A549 (cell line): ENCODE data around the gene SMURF1. TPM values are rescaled to one million over a fixed set of nuclear protein-coding genes. Genes with fewer than 3 reads are reported as not detected.
A peak's percentile ranks its signal among the peaks of the same experiment; 100 is the strongest.

ENCODE experiments used
- ATAC-seq, 2 experiments: fragments of 200-7000 bp in 1 of 2; fragments of >200 bp in 1 of 2; cut with Nextera tagmentation in 1 of 2; cut with Tn5 transposase in 1 of 2; 3 replicates each; pipeline versions ENCODE4 v1.8.0 to v1.9.1; 2018 to 2020; ENCODE audit warnings: mild to moderate bottlenecking in 1 of 2, moderate library complexity in 1 of 2
- CTCF ChIA-PET: fragments of 300-600 bp; sonication (Branson Sonifier 250); formaldehyde crosslinking; extraction: SDS; loops from one replicate; lab custom pipeline; 2021; ENCODE audit warnings: antibody characterized with exemption, inconsistent platforms; lab: Yijun Ruan, JAX
- POLR2A ChIA-PET: fragments of 350-600 bp; formaldehyde crosslinking; extraction: SDS; loops from one replicate; lab custom pipeline; 2021; ENCODE audit warnings: antibody characterized with exemption, inconsistent platforms; lab: Yijun Ruan, JAX
- DNase-seq, 2 experiments: peaks; one replicate each; pipeline versions ENCODE4 v3.0.0 to v3.0.0-alpha.2; 2011 to 2016; ENCODE audit warnings: low read depth in 1 of 2, low spot score in 1 of 2
- FAIRE-seq: peaks from 2 replicates; lab custom pipeline; 2011; peaks lifted over from hg19 to GRCh38; lab: Jason Lieb, UNC
- H3K27ac ChIP-seq, 2 experiments: fragments of >200 bp; sonication (Bioruptor Twin); formaldehyde crosslinking; 3 replicates each; pipeline ENCODE4 v1.5.1; 2016 to 2017
- H3K4me1 ChIP-seq: fragments of >200 bp; sonication (Bioruptor Twin); formaldehyde crosslinking; 3 replicates; pipeline ENCODE4 v1.6.1; 2016
- H3K4me2 ChIP-seq: fragments of >200 bp; sonication (Bioruptor Twin); formaldehyde crosslinking; 3 replicates; pipeline ENCODE4 v1.6.1; 2016
- H3K4me3 ChIP-seq: fragments of >200 bp; sonication (Bioruptor Twin); formaldehyde crosslinking; 3 replicates; pipeline ENCODE4 v1.5.1; 2016
- H3K9me3 ChIP-seq: fragments of >200 bp; sonication (Bioruptor Twin); formaldehyde crosslinking; 3 replicates; pipeline ENCODE4 v1.6.1; 2016
- CBX2 ChIP-seq: fragments of 200-600 bp; sonication (generic); IDR thresholded peaks from 2 replicates; pipeline ENCODE4 v1.6.1; 2016; ENCODE audit warnings: low read depth, mild to moderate bottlenecking, borderline replicate concordance
- EHMT2 ChIP-seq: fragments of 200-600 bp; sonication (generic); IDR thresholded peaks from 2 replicates; pipeline ENCODE4 v1.6.1; 2016; ENCODE audit warnings: antibody characterized with exemption, low read depth, mild to moderate bottlenecking, moderate library complexity
- ESRRA ChIP-seq: fragments of 150-350 bp; IDR thresholded peaks from 2 replicates; pipeline ENCODE4 v1.6.1; 2014; ENCODE audit warnings: mild to moderate bottlenecking, low read length, borderline replicate concordance
- FOXS1 ChIP-seq: fragments of 250-450 bp; sonication (Bioruptor Pico); IDR thresholded peaks from 2 replicates; pipeline ENCODE4 v1.5.0; 2020; ENCODE audit warnings: mild to moderate bottlenecking, moderate library complexity
- GATA3 ChIP-seq: IDR thresholded peaks from 2 replicates; pipeline ENCODE4 v1.6.1; 2012; ENCODE audit warnings: borderline replicate concordance
- HEYL ChIP-seq: fragments of 250-450 bp; sonication (Bioruptor Pico); IDR thresholded peaks from 2 replicates; pipeline ENCODE4 v1.8.0; 2021; ENCODE audit warnings: mild to moderate bottlenecking, moderate library complexity
- HOXB13 ChIP-seq: fragments of 250-450 bp; sonication (Bioruptor Pico); IDR thresholded peaks from 2 replicates; pipeline ENCODE4 v1.5.0; 2020; ENCODE audit warnings: low read depth, mild to moderate bottlenecking, moderate library complexity
- JUNB ChIP-seq: fragments of >200 bp; sonication (Bioruptor Twin); formaldehyde crosslinking; IDR thresholded peaks from 2 replicates; pipeline ENCODE4 v1.6.1; 2016
- KDM5A ChIP-seq: fragments of 200-600 bp; sonication (generic); IDR thresholded peaks from 2 replicates; pipeline ENCODE4 v1.6.1; 2016; ENCODE audit warnings: antibody characterized with exemption, mild to moderate bottlenecking
- RARB ChIP-seq: fragments of 250-450 bp; sonication (Bioruptor Pico); IDR thresholded peaks from 2 replicates; pipeline ENCODE4 v1.8.0; 2021; ENCODE audit warnings: mild to moderate bottlenecking, moderate library complexity
- SMC3 ChIP-seq: fragments of >200 bp; sonication (Bioruptor Twin); formaldehyde crosslinking; IDR thresholded peaks from 3 replicates; pipeline ENCODE4 v1.6.1; 2018; ENCODE audit warnings: inconsistent platforms
- ZC3H11A ChIP-seq: fragments of 450-650 bp; IDR thresholded peaks from 2 replicates; pipeline ENCODE4 v1.6.1; 2014; ENCODE audit warnings: antibody characterized with exemption, mild to moderate bottlenecking
- WGBS: methylation state at CpG from one replicate; pipeline ENCODE4 v1.1.6; 2017; ENCODE audit errors: missing lambda C conversion rate; 5-methylcytosine and 5-hydroxymethylcytosine counted together
- polyA plus RNA-seq, 4 experiments: library from polyadenylated mRNA; depleted of rRNA in 3 of 4; stranded (reverse); fragments of >200 nt; fragmentation: RNase III in 1 of 4; extraction: RNeasy Plus Mini Kit Qiagen cat#74134 plus additional on column Dnase treatment in 1 of 4; gene quantifications; 2 replicates in 3 of 4; 3 replicates in 1 of 4; pipeline ENCODE4 v1.2.3, GENCODE V29; 2011 to 2017
- TF ChIP-seq, protein P1 (sequence below): fragments of 250-450 bp; sonication (Bioruptor Pico); IDR thresholded peaks from 2 replicates; pipeline ENCODE4 v1.5.0; 2020; ENCODE audit warnings: low read depth, mild to moderate bottlenecking, moderate library complexity
- TF ChIP-seq, protein P2 (sequence below): fragments of 450-650 bp; IDR thresholded peaks from 2 replicates; pipeline ENCODE4 v1.6.1; 2014; ENCODE audit warnings: antibody characterized with exemption
- TF ChIP-seq, protein P3 (sequence below): IDR thresholded peaks from 2 replicates; pipeline ENCODE4 v1.6.1; 2012; ENCODE audit warnings: low read depth, borderline replicate concordance

Gene SMURF1
- polyA plus RNA-seq, 2 of the 4 experiments (the other 2 are of a cell fraction): 13.8 to 22.1 TPM

DNA sequence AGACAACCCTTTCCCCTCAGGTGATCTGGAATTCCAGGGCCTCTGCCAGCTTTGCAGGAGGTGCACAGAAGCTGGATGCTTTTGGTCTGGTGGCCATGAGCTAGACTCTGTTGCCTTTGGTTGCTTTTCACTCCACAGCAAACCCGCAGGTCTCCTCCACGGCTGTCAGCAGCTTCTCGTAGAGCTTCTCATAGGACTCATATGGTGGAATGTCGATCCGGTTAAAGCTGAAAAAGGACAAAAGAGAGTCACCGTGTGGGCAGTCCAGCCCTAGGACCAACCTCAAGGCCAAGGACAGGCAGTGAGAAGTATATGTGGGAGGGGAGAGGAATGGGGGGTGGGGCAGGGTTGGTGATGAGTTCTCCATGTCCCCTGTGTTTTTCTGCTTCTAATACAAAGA is 113.5 kb downstream of the SMURF1 start:
- H3K4me3 ChIP-seq: no peak overlapping the region
- H3K4me1 ChIP-seq: peaks cover 8% of the 10 kb centered on the region; the same call in 1 of the 3 replicates
- no peak overlapping the region for H3K27ac ChIP-seq
- TF ChIP-seq ZC3H11A: no peak
- TF ChIP-seq SMC3: no peak
- TF ChIP-seq FOXS1 (CRISPR knock-in tag): no peak
- TF ChIP-seq, protein P1, sequence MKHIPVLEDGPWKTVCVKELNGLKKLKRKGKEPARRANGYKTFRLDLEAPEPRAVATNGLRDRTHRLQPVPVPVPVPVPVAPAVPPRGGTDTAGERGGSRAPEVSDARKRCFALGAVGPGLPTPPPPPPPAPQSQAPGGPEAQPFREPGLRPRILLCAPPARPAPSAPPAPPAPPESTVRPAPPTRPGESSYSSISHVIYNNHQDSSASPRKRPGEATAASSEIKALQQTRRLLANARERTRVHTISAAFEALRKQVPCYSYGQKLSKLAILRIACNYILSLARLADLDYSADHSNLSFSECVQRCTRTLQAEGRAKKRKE (CRISPR knock-in tag): no peak
- no peak for TF ChIP-seq ESRRA
- TF ChIP-seq, all 56 proteins: peak for 0
- ChIA-PET POLR2A (no interaction called here), CTCF (interaction anchor here (1.2 to 2.1 kb wide), 4 partner anchors 10 to 282 kb away, joined by 3 to 11 read pairs (median 7); no protein-coding TSS in a partner anchor)
- DNase-seq (no peak), FAIRE-seq (no peak), ATAC-seq (no peak)
- no peak overlapping the region for H3K4me2 ChIP-seq
- 87% methylated on average over 6 of the region's 6 CpGs for WGBS
- H3K9me3 ChIP-seq: no peaks in the 10 kb centered on the region

DNA sequence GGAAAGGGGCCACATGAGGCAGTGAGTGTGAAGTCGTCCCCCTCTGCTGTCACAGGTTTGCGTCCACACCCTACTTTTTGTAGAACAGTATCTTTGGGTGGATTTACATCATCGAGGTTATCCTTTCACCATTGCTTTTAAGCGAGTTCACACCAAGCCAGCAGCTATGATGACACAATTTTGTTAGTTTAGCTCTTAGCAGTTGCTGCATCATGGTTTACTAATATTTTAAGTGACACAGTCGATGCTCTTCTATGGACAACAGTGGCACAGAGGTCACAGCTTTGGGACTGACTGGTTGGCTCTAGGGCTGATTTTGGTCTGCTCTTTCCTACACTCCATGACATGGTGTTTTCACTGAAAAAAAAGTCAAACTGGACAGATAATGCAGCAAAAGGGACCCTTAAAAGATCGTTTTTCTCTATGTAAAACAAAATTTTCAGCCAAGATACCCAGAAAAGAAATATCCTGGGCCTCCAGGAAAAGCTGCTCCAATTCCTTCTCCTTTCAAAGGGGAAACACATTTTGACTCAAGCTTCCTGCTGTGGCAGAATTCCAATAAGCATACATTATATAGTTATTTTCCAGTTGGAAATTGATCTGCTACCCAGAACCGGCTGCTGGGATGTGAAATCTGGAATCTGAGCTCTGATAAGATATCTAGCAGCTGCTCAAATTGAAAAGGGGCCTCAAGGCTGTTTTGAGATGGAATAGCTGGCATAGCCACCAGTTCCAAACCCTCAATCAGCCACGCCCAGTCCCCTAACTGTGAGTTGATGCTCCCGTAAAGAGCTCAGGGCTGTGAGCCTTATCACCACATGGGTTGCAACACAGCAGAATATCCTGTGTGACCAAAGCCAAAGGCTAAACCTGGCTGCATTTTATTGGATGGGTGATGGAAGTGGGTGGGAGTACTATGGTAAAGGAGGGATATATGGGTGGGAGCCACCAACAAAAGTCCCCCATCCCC is 114.2 kb downstream of the SMURF1 start:
- POLR2A ChIA-PET: no interaction called here
- TF ChIP-seq ZC3H11A (no peak), KDM5A (no peak), JUNB (no peak), GATA3 (no peak), EHMT2 (no peak), HEYL (CRISPR knock-in tag) (no peak), RARB (CRISPR knock-in tag) (no peak), HOXB13 (CRISPR knock-in tag) (no peak)
- TF ChIP-seq, protein P2, sequence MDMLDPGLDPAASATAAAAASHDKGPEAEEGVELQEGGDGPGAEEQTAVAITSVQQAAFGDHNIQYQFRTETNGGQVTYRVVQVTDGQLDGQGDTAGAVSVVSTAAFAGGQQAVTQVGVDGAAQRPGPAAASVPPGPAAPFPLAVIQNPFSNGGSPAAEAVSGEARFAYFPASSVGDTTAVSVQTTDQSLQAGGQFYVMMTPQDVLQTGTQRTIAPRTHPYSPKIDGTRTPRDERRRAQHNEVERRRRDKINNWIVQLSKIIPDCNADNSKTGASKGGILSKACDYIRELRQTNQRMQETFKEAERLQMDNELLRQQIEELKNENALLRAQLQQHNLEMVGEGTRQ: no peak
- Histone ChIP-seq H3K27ac (no peak overlapping the region), H3K4me2 (no peak overlapping the region), H3K4me3 (no peak overlapping the region), H3K4me1 (peaks cover 8% of the 10 kb centered on the region; the same call in 1 of the 3 replicates), H3K9me3 (no peaks in the 10 kb centered on the region)
- no peak for ATAC-seq
- no peak for DNase-seq
- no peak for FAIRE-seq
- CTCF ChIA-PET: interaction anchor here (1.2 to 2.1 kb wide), 4 partner anchors 11 to 283 kb away, joined by 3 to 11 read pairs (median 7); no protein-coding TSS in a partner anchor
- WGBS: 79% methylated on average over 9 of the region's 9 CpGs

DNA sequence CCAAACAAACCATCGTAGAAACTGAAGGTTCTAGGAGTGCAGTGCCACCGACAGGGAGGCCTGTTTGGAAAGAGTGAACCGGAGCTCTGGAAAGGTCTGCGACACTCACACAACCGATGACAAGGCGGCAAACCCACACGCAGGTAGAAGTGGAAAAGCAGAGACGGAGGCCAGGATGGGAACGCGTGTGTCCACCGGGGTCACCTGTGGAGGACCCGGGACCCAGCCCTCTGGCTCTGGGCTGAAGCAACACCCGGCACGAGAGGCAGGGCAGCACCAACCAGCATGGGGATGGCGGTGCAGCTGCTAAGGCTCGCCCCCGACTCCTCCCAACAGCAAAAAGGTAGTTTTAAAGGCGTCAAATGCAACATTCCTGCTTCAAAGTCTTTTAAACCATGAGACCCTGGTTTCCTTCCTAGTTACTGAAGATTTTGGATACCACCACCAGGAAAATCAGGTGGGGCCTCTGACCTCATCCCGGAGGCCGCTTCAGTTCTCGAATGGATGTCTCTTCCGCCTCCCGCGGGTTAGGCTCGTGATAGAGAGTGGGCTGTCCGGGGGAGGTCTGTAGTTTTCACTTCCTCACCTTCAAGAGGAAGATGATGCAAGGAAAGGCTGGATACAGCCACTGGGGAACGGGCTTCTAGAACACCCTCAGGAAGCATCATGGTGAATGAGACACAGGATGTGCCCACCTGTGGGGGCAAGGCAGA is 115.5 kb downstream of the SMURF1 start:
- H3K4me2 ChIP-seq: no peak overlapping the region
- POLR2A ChIA-PET: no interaction called here
- FAIRE-seq: no peak
- no peak overlapping the region for H3K27ac ChIP-seq
- TF ChIP-seq, protein P3, sequence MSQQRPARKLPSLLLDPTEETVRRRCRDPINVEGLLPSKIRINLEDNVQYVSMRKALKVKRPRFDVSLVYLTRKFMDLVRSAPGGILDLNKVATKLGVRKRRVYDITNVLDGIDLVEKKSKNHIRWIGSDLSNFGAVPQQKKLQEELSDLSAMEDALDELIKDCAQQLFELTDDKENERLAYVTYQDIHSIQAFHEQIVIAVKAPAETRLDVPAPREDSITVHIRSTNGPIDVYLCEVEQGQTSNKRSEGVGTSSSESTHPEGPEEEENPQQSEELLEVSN: no peak
- no peak for TF ChIP-seq RARB (CRISPR knock-in tag)
- no peak for TF ChIP-seq CBX2
- peak in 1 of 2 experiments; percentile 10; a peak in 1 of 6 replicates for ATAC-seq
- WGBS: 94% methylated on average over 27 of the region's 27 CpGs
- no peak overlapping the region for H3K4me3 ChIP-seq
- no peak for DNase-seq
- peaks cover 8% of the 10 kb centered on the region; the same call in 1 of the 3 replicates for H3K4me1 ChIP-seq
- CTCF ChIA-PET: interaction anchor here (1.4 to 2.1 kb wide), 2 partner anchors 12 kb away, joined by 8 to 11 read pairs; no protein-coding TSS in a partner anchor
- no peaks in the 10 kb centered on the region for H3K9me3 ChIP-seq
